ENCODE measurements around the gene DOC2B. TPM values are rescaled to one million over a fixed set of nuclear protein-coding genes. Genes with fewer than 3 reads are reported as not detected.

The DOC2B gene
- total and polyA plus RNA-seq, 2 of the 13 experiments (the other 11 are each of a cell fraction or from before 2014, with no cell fraction given) = 0.09 to 0.22 TPM

DNA sequence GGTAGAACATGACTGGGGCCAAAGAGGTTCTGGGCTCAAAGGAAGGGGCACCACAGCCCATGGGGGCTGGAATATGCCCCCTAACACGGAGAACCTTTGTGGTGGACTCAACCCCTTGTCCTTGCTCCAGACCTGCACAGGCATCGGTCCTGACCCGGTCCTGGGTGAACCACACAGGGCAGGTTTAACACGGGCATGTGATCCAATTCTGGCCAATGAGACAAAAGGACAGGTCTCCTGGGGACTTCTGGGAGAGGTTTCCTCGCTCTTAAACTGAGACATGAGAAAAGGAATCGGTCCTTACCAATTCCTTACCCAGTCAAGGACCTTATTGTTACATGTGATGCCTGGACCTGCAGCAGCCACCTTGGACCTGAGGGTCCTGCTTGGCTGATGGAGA lies 3.7 kb downstream of the DOC2B start:
- in situ Hi-C loops (cut with HindIII; ENCODE audit: extremely low pct_ligation_motif_present, low pct_unique_long_range_greater_than_20kb) = no loop called here
- Histone ChIP-seq H4K20me1 (ENCODE audit: insufficient read depth, low read length) (0 out of 2 replicates have a peak, but pooled peaks cover 4% of the 10 kb centered on the region), H3K79me2 (ENCODE audit: insufficient read depth, low read length) (no peaks in the 10 kb centered on the region), H3K36me3 (replicated peaks in 1 of 2; ENCODE audit: control insufficient read depth in 1 of 2, insufficient read depth in 2 of 2, low read length in 2 of 2) (no peaks in the 10 kb centered on the region), H3K4me1 (ENCODE audit: insufficient read depth, low read length) (peaks cover 12% of the 10 kb centered on the region), H3K9ac (ENCODE audit: insufficient read depth, low read depth, low read length) (no peak overlapping the region), H3K9me3 (ENCODE audit: low read length) (no peaks in the 10 kb centered on the region), H2AFZ (ENCODE audit: low read length) (no peak overlapping the region), H3K4me3 (replicated peaks in 1 of 3; ENCODE audit: insufficient read depth in 1 of 3, low read depth in 2 of 3, low read length in 3 of 3) (no peak overlapping the region), H3K4me2 (ENCODE audit: low read depth, low read length) (0 out of 2 replicates have a peak overlapping the region, but pooled peaks have one; percentile 8), H3K27me3 (ENCODE audit: control insufficient read depth in 1 of 2, insufficient read depth in 2 of 2, low read length in 2 of 2) (peaks cover 13 to 67% of the 10 kb centered on the region in 2 experiments), H3K27ac (ENCODE audit: extremely low read length, insufficient read depth, low read length) (no peak overlapping the region)
- no peak for TF ChIP-seq ZEB1 (IDR thresholded peaks at IDR 0.05; ENCODE audit: insufficient replicate concordance, low read depth)
- TF ChIP-seq ZKSCAN1 (IDR thresholded peaks at IDR 0.05; ENCODE audit: low read length) = no peak
- TF ChIP-seq ZNF383 (CRISPR knock-in tag; IDR thresholded peaks at IDR 0.05; ENCODE audit: borderline replicate concordance) = no peak
- TF ChIP-seq ZBTB7B (CRISPR knock-in tag; IDR thresholded peaks at IDR 0.05) = no peak
- TF ChIP-seq, protein P1, sequence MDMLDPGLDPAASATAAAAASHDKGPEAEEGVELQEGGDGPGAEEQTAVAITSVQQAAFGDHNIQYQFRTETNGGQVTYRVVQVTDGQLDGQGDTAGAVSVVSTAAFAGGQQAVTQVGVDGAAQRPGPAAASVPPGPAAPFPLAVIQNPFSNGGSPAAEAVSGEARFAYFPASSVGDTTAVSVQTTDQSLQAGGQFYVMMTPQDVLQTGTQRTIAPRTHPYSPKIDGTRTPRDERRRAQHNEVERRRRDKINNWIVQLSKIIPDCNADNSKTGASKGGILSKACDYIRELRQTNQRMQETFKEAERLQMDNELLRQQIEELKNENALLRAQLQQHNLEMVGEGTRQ (IDR thresholded peaks at IDR 0.05; ENCODE audit: low read depth, low read length) = peak; percentile 61
- TF ChIP-seq, protein P1 (CRISPR knock-in tag; IDR thresholded peaks at IDR 0.05; ENCODE audit: borderline replicate concordance) = peak; percentile 45; the same call in 1 of the 2 replicates
- peak; percentile 29; the same call in 1 of the 2 replicates for TF ChIP-seq ZNF143 (CRISPR knock-in tag; IDR thresholded peaks at IDR 0.05)
- FAIRE-seq (no peak), ATAC-seq (no peak), DNase-seq (ENCODE audit: low spot score) (no peak)
- no TSS peak for BruUV-seq (replicated peaks)
- ChIA-PET CTCF (ENCODE audit: low intra/inter-chr PET ratio, low total read pairs) (no interaction called here), POLR2A (no interaction called here)
- intact Hi-C loops (cut with micrococcal nuclease; ENCODE audit: unreplicated experiment) = no loop called here
- 5% methylated on average over 4 of the region's 6 CpGs for WGBS (ENCODE audit: low lambda C conversion rate)

DNA sequence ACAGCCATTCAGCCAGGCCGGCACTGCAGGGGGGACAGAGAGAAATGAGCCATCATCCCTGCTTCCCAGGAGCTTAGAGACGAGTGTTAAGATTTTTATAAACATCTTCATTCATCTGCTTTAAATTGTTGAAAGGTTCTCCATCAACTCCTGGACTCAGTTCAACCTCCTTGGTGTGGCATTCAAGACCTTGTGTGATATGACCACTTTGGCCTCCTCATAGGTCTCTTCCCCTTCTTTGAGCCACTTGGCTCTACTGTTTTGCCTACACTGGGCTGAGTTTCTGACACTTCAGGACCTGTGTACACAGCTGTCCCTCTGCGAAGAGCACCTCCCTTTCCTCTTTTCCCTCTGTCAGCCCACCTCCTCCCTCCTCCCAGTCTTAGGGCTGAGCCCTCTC lies 4.3 kb downstream of the DOC2B start:
- 40% methylated on average over 3 of the region's 3 CpGs for WGBS (ENCODE audit: low lambda C conversion rate)
- intact Hi-C loops (cut with micrococcal nuclease; ENCODE audit: unreplicated experiment) = no loop called here
- DNase-seq (ENCODE audit: low spot score) = no peak
- in situ Hi-C loops (cut with HindIII; ENCODE audit: extremely low pct_ligation_motif_present, low pct_unique_long_range_greater_than_20kb) = no loop called here
- FAIRE-seq = no peak
- Histone ChIP-seq H3K79me2 (ENCODE audit: insufficient read depth, low read length) (no peaks in the 10 kb centered on the region), H3K4me3 (replicated peaks in 1 of 3; ENCODE audit: insufficient read depth in 1 of 3, low read depth in 2 of 3, low read length in 3 of 3) (no peak overlapping the region), H4K20me1 (ENCODE audit: insufficient read depth, low read length) (0 out of 2 replicates have a peak, but pooled peaks cover 4% of the 10 kb centered on the region), H3K4me1 (ENCODE audit: insufficient read depth, low read length) (peaks cover 6% of the 10 kb centered on the region), H3K27me3 (ENCODE audit: control insufficient read depth in 1 of 2, insufficient read depth in 2 of 2, low read length in 2 of 2) (peaks cover 12 to 61% of the 10 kb centered on the region in 2 experiments), H2AFZ (ENCODE audit: low read length) (no peak overlapping the region), H3K9ac (ENCODE audit: insufficient read depth, low read depth, low read length) (no peak overlapping the region), H3K27ac (ENCODE audit: extremely low read length, insufficient read depth, low read length) (no peak overlapping the region), H3K9me3 (ENCODE audit: low read length) (no peaks in the 10 kb centered on the region), H3K36me3 (replicated peaks in 1 of 2; ENCODE audit: control insufficient read depth in 1 of 2, insufficient read depth in 2 of 2, low read length in 2 of 2) (no peaks in the 10 kb centered on the region), H3K4me2 (ENCODE audit: low read depth, low read length) (no peak overlapping the region)
- no peak for ATAC-seq
- ChIA-PET CTCF (ENCODE audit: low intra/inter-chr PET ratio, low total read pairs) (no interaction called here), POLR2A (no interaction called here)
- no TSS peak for BruUV-seq (replicated peaks)
- TF ChIP-seq ZNF576 (CRISPR knock-in tag; IDR thresholded peaks at IDR 0.05) (no peak), ZNF670 (CRISPR knock-in tag; IDR thresholded peaks at IDR 0.05; ENCODE audit: borderline replicate concordance) (no peak), ETS1 (CRISPR knock-in tag; IDR thresholded peaks at IDR 0.05) (no peak), DBP (CRISPR knock-in tag; IDR thresholded peaks at IDR 0.05; ENCODE audit: not compliant biosample characterization) (no peak), NBN (conservative IDR thresholded peaks at IDR 0.05) (no peak), XBP1 (CRISPR knock-in tag; IDR thresholded peaks at IDR 0.05) (no peak)

All from HepG2 (cell line).